HepG2 (cell line): ENCODE data around the gene ISCA2.

Experiments used
- CTCF ChIP-seq: sonication (generic); formaldehyde crosslinking; IDR thresholded peaks from 2 replicates; pipeline ENCODE4 v1.5.0; 2020; ENCODE audit warnings: mild to moderate bottlenecking, missing genetic modification reagents, moderate library complexity
- FOXO4 ChIP-seq: sonication (generic); formaldehyde crosslinking; conservative IDR thresholded peaks from 2 replicates; pipeline ENCODE4 v1.8.1; 2023; ENCODE audit warnings: missing genetic modification reagents
- GATAD1 ChIP-seq: IDR thresholded peaks from 2 replicates; pipeline ENCODE4 v1.6.1; 2016; ENCODE audit warnings: missing genetic modification reagents, missing compliant biosample characterization
- HNF4A ChIP-seq: sonication (generic); formaldehyde crosslinking; IDR thresholded peaks from 2 replicates; pipeline ENCODE4 v1.4.0; 2020; ENCODE audit warnings: missing genetic modification reagents
- HOXA7 ChIP-seq: sonication (generic); formaldehyde crosslinking; IDR thresholded peaks from 2 replicates; pipeline ENCODE4 v1.8.1; 2022; ENCODE audit warnings: mild to moderate bottlenecking, missing genetic modification reagents, moderate library complexity
- NBN ChIP-seq: fragments of 450-650 bp; conservative IDR thresholded peaks from 2 replicates; pipeline ENCODE4 v1.6.1; 2017
- POLR2A ChIP-seq, 2 experiments: IDR thresholded peaks; 2 replicates each; pipeline ENCODE4 v1.6.1; 2011; ENCODE audit warnings: low read depth in 2 of 2, low read length in 2 of 2, mild to moderate bottlenecking in 1 of 2, moderate library complexity in 1 of 2; ENCODE audit not compliant: insufficient read depth in 1 of 2
- PRDM10 ChIP-seq: sonication (generic); formaldehyde crosslinking; IDR thresholded peaks from 2 replicates; pipeline ENCODE4 v1.4.0; 2020; ENCODE audit warnings: low read depth, missing genetic modification reagents
- REST ChIP-seq, 2 experiments: IDR thresholded peaks; 2 replicates each; pipeline ENCODE4 v1.6.1; 2011 to 2012; ENCODE audit warnings: low read length in 2 of 2, borderline replicate concordance in 1 of 2, low read depth in 1 of 2, mild to moderate bottlenecking in 1 of 2, moderate library complexity in 1 of 2
- RFXANK ChIP-seq: IDR thresholded peaks from 2 replicates; pipeline ENCODE4 v1.6.1; 2016
- ZNF274 ChIP-seq: sonication (generic); formaldehyde crosslinking; IDR thresholded peaks from 2 replicates; pipeline ENCODE4 v1.5.1; 2020; ENCODE audit warnings: mild to moderate bottlenecking, missing genetic modification reagents
- ZNF331 ChIP-seq: sonication (generic); formaldehyde crosslinking; IDR thresholded peaks from 2 replicates; pipeline ENCODE4 v1.4.0; 2020; ENCODE audit warnings: missing genetic modification reagents
- ZNF788 ChIP-seq: sonication (generic); formaldehyde crosslinking; IDR thresholded peaks from 2 replicates; pipeline ENCODE4 v1.5.0; 2020; ENCODE audit warnings: mild to moderate bottlenecking, missing genetic modification reagents, borderline replicate concordance

GRCh38 chr14:74491956-74492775, 1.4 kb upstream of the ISCA2 start:
- TF ChIP-seq GATAD1 (CRISPR knock-in tag) = no peak
- no peak for TF ChIP-seq ZNF788 (CRISPR knock-in tag)
- TF ChIP-seq CTCF (CRISPR knock-in tag) = peak; percentile 61
- TF ChIP-seq ZNF331 = no peak
- no peak for TF ChIP-seq HNF4A (CRISPR knock-in tag)
- no peak for TF ChIP-seq POLR2A (IDR thresholded peaks at IDR 0.05; ENCODE audit: insufficient read depth in 1 of 2, low read depth in 2 of 2, low read length in 2 of 2)
- no peak for TF ChIP-seq HOXA7 (CRISPR knock-in tag)
- no peak for TF ChIP-seq FOXO4 (CRISPR knock-in tag)
- no peak for TF ChIP-seq ZNF274 (CRISPR knock-in tag)
- no peak for TF ChIP-seq REST (IDR thresholded peaks at IDR 0.05; ENCODE audit: borderline replicate concordance in 1 of 2, low read depth in 1 of 2, low read length in 2 of 2)
- no peak for TF ChIP-seq PRDM10 (CRISPR knock-in tag)
- TF ChIP-seq NBN = no peak
- TF ChIP-seq RFXANK (CRISPR knock-in tag) = no peak
